Suppressor macrophage treated with lipopolysaccharide for 1 hour (primary cell): ENCODE measurements around the gene LIPC.
"Not testable (repeated sequence)": the region's sequence is repeated elsewhere in the genome, so short reads cannot be mapped to it uniquely, and the experiment has no call there.

Experiments used
- DNase-seq, 3 donors: peaks; one replicate each; pipeline ENCODE4 v3.0.0-alpha.2; 2020 to 2022

Gene LIPC

GRCh38 chr15:58590236-58590635 is 158.4 kb downstream of the LIPC start:
- no peak for DNase-seq

GRCh38 chr15:58590926-58591325 is 159.1 kb downstream of the LIPC start:
- DNase-seq, result no peak

GRCh38 chr15:58593870-58594269 is 162.1 kb downstream of the LIPC start:
- DNase-seq, result no peak

GRCh38 chr15:58594898-58595297 is 163.1 kb downstream of the LIPC start:
- DNase-seq, result no peak

- peak in 2 of 3 donors; percentile 27 to 32 for DNase-seq
These were observed 163.9 kb downstream of the LIPC start for GRCh38 chr15:58595516-58596263.

GRCh38 chr15:58597943-58598828 is 166.4 kb downstream of the LIPC start:
- DNase-seq, result peak in 2 of 3 donors; percentile 38 to 43

GRCh38 chr15:58598829-58599210 is 167.0 kb downstream of the LIPC start:
- DNase-seq, result no peak

GRCh38 chr15:58602823-58603222 is 171.0 kb downstream of the LIPC start:
- no peak for DNase-seq

GRCh38 chr15:58603927-58604326 is 172.1 kb downstream of the LIPC start:
- not testable (repeated sequence) for DNase-seq

GRCh38 chr15:58604455-58604923 is 172.7 kb downstream of the LIPC start:
- DNase-seq, result no peak

GRCh38 chr15:58605931-58606530 is 174.2 kb downstream of the LIPC start:
- peak; percentile 68 to 80 (median 77) for DNase-seq

- DNase-seq, result no peak
These were observed 174.8 kb downstream of the LIPC start for GRCh38 chr15:58606577-58607080.

GRCh38 chr15:58608129-58608590 is 176.4 kb downstream of the LIPC start:
- DNase-seq, result peak; percentile 13 to 43 (median 40)

- no peak for DNase-seq
These were observed 176.9 kb downstream of the LIPC start for GRCh38 chr15:58608711-58609110.

- DNase-seq, result no peak
These were observed 180.2 kb downstream of the LIPC start for GRCh38 chr15:58611731-58612676.

GRCh38 chr15:58616171-58616570 is 184.4 kb downstream of the LIPC start:
- no peak for DNase-seq
